IPS-20b (cell line): ENCODE data around the gene TLE3.

Experiments
- H3K27ac ChIP-seq: one replicate; pipeline ENCODE4 v1.5.1; 2013; ENCODE audit warnings: low read length
- H3K27me3 ChIP-seq: 2 replicates; pipeline ENCODE4 v1.6.1; 2013; ENCODE audit warnings: mild to moderate bottlenecking, low read length, inconsistent platforms; ENCODE audit not compliant: insufficient read depth
- H3K36me3 ChIP-seq: 2 replicates; pipeline ENCODE4 v1.6.1; 2013; ENCODE audit warnings: low read depth, mild to moderate bottlenecking, inconsistent platforms, low read length, moderate library complexity; ENCODE audit not compliant: insufficient read depth
- H3K4me1 ChIP-seq: 2 replicates; pipeline ENCODE4 v1.6.1; 2013; ENCODE audit warnings: mild to moderate bottlenecking, control low read depth, inconsistent platforms, low read length, moderate library complexity; ENCODE audit not compliant: insufficient read depth
- H3K4me3 ChIP-seq: 2 replicates; pipeline ENCODE4 v1.5.1; 2013; ENCODE audit warnings: mild to moderate bottlenecking, low read length, inconsistent platforms
- H3K9ac ChIP-seq: 2 replicates; pipeline ENCODE4 v1.6.1; 2013; ENCODE audit warnings: low read depth, mild to moderate bottlenecking, inconsistent platforms, low read length, moderate library complexity
- H3K9me3 ChIP-seq: 2 replicates; pipeline ENCODE4 v1.6.1; 2013; ENCODE audit warnings: mild to moderate bottlenecking, low read depth, low read length, inconsistent platforms; ENCODE audit not compliant: insufficient read depth

Gene TLE3

DNA sequence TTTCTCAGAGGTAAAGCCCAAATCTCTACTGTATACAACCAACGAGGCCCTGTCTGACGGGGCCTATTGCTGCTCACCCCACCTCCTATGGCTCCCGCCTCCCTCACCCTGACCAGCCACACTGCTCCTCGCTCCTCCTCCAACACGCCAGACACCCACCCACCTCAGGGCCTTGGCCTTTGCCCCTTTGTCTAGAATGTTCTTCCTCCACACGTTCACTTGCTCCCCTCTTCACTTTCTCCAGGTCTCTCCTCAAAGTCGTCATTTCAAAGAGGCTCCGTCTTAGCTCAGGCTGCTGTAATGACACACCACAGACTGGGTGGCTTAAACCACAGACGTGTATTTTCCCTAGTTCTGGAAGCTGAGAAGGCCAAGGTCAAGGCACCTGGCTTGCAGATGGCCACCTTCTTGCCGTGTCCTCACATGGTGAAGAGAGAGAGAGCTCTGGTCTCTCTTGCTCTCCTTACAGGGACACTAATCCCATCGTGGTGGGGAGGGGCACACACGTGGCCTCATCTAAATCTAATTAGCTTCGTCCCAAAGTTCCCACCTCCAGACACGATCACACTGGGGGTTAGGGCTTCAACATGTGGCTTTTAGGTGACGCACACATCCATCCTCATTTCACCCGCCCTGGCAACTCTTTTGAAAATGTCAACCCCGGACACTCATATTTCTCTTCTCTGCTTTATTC, 98.2 kb downstream of the TLE3 start:
- no peaks in the 10 kb centered on the region for H3K36me3 ChIP-seq

DNA sequence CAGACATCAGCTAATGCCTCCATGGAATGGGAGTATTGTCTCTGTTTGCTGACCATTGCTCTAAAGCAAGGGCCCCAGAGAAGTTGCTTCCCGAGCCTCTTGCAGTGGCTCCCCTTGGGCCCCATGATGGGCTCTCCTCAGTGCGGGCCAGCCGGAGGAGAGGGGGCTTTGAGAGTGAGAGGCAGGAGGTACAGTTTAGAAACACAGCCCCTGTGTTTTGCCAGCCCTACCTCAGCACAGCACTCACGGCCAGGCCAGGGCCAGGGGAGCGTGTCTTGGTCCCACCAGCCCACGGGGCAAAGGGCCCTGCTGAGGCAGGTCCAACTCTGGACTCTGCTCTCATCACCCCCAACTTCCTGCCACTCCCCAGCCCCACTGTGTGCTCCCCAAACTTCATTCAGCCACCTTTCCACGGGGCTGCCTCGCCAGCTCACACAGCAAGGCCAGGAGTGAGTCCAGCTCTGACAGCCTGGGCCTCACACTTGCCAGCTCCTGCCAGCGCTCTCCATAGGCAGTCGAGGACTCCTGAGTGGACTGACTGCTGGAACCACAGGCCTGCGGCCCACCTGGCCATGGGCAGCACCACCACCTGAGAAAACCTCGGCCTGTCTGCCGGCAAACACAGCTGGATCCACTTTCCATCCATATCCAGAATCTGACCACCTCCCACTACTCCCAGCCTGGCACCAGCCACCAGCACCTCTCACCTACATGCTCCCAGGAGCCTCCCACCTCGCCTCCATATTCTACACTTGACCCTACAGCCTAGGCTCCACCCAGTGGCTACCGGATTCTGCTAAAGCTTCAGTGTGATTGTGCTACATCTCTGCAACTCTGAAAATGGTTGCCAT, 99.0 kb downstream of the TLE3 start:
- Histone ChIP-seq H3K27ac (no peak overlapping the region), H3K4me1 (no peaks in the 10 kb centered on the region; the same call in 1 of the 2 replicates), H3K36me3 (no peaks in the 10 kb centered on the region)

More for the DNA sequence above, 98.2 kb downstream of the TLE3 start:
- no peak overlapping the region for H3K4me3 ChIP-seq
- no peaks in the 10 kb centered on the region for H3K27me3 ChIP-seq
- H3K27ac ChIP-seq: no peak overlapping the region
- no peaks in the 10 kb centered on the region; the same call in 1 of the 2 replicates for H3K4me1 ChIP-seq
- peaks cover 11% of the 10 kb centered on the region for H3K9me3 ChIP-seq
- H3K9ac ChIP-seq: no peak overlapping the region

DNA sequence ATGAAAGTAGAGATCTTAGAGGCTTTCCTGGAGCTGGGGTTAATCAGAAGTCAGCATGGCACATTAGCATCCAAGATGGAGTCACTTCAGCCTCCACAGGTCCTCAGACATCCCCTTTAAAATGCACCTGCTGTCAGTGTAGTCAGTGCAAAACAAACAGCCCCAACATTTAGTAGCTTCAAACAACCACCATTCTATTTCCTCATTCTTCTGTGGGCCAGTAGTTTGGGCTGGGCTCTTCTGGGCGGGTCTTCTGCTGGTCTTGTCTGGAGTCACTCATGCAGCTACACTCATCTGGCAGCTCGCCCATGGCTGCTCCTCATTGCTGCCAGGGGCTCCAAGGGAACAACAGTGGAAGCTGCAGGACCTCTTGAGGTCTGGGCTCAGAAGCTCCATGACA, 99.9 kb downstream of the TLE3 start:
- no peaks in the 10 kb centered on the region for H3K36me3 ChIP-seq
- H3K27ac ChIP-seq: no peak overlapping the region
- no peaks in the 10 kb centered on the region; the same call in 1 of the 2 replicates for H3K4me1 ChIP-seq
- no peaks in the 10 kb centered on the region for H3K27me3 ChIP-seq
- peaks cover 6% of the 10 kb centered on the region for H3K9me3 ChIP-seq
- H3K4me3 ChIP-seq: no peak overlapping the region
- H3K9ac ChIP-seq: no peak overlapping the region

More for the DNA sequence above, 99.0 kb downstream of the TLE3 start:
- no peak overlapping the region for H3K4me3 ChIP-seq
- H3K9me3 ChIP-seq: peaks cover 11% of the 10 kb centered on the region
- no peak overlapping the region for H3K9ac ChIP-seq
- no peaks in the 10 kb centered on the region for H3K27me3 ChIP-seq
